HK-2 (cell line): ENCODE results near the gene ADAM8.
"Not testable (repeated sequence)": the region's sequence is repeated elsewhere in the genome, so short reads cannot be mapped to it uniquely, and the experiment has no call there.

Experiments used
- DNase-seq: peaks from one replicate; pipeline ENCODE4 v3.0.0-alpha.2; 2018; ENCODE audit not compliant: unreplicated experiment

Gene ADAM8

GRCh38 chr10:133231244-133231945 is 45.3 kb downstream of the ADAM8 start:
- no peak for DNase-seq

- DNase-seq = no peak
Observed at GRCh38 chr10:133230387-133231195, 46.1 kb downstream of the ADAM8 start.

- no peak for DNase-seq
Observed at GRCh38 chr10:133230044-133230361, 46.7 kb downstream of the ADAM8 start, which contains the start of gene UTF1. TSS of gene UTF1 (plus strand) at chr10:133230217. CDS start at chr10:133230289, 72 bp downstream.

- DNase-seq = no peak
Observed at GRCh38 chr10:133229265-133230043, 47.2 kb downstream of the ADAM8 start.

GRCh38 chr10:133227256-133227655 is 49.4 kb downstream of the ADAM8 start:
- DNase-seq = no peak

GRCh38 chr10:133226251-133226808 is 50.3 kb downstream of the ADAM8 start:
- no peak for DNase-seq

GRCh38 chr10:133225707-133226191 is 50.9 kb downstream of the ADAM8 start:
- peak; percentile 33 for DNase-seq

- no peak for DNase-seq
Observed at GRCh38 chr10:133224756-133225372, 51.8 kb downstream of the ADAM8 start.

- DNase-seq = no peak
Observed at GRCh38 chr10:133224076-133224475, 52.6 kb downstream of the ADAM8 start.

- not testable (repeated sequence) for DNase-seq
Observed at GRCh38 chr10:133221756-133222155, 54.9 kb downstream of the ADAM8 start.

- DNase-seq = no peak
Observed at GRCh38 chr10:133221331-133221730, 55.3 kb downstream of the ADAM8 start.

GRCh38 chr10:133219782-133220181 is 56.9 kb downstream of the ADAM8 start:
- no peak for DNase-seq

- no peak for DNase-seq
Observed at GRCh38 chr10:133218891-133219290, 57.8 kb downstream of the ADAM8 start.

GRCh38 chr10:133217800-133218589 is 58.7 kb downstream of the ADAM8 start:
- DNase-seq = no peak

GRCh38 chr10:133216776-133217175 is 59.9 kb downstream of the ADAM8 start:
- DNase-seq = no peak

- no peak for DNase-seq
Observed at GRCh38 chr10:133215586-133215985, 61.1 kb downstream of the ADAM8 start.

- no peak for DNase-seq
Observed at GRCh38 chr10:133214468-133215410, 61.9 kb downstream of the ADAM8 start.

GRCh38 chr10:133213641-133214467 is 62.8 kb downstream of the ADAM8 start:
- no peak for DNase-seq
